GM21360 (cell line): ENCODE results near the gene CCDC149.

ENCODE experiments used
- ATAC-seq: cut with Tn5 transposase; IDR thresholded peaks from one replicate; pipeline ENCODE4 v1.9.1; 2021; ENCODE audit warnings: mild to moderate bottlenecking, moderate library complexity; ENCODE audit not compliant: unreplicated experiment

The CCDC149 gene

DNA sequence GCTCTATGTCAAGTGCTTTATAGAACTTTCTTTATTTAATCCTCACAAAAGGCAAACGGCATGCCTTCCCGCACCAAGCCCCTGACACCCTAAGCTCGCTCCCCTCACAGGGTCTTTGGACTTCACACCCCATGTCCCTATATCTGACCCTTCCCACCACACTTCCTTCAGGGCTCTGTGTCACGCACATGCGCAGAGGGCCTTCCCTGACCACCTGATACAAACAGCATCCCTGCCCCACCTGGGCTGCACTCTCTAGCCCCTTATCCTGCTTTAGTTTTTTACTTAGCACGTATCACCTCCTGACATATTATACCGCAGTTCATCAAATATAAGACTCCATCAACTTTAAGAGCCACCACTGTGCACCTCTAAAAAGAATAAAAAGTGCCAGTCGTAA lies 67.7 kb downstream of the CCDC149 start:
- ATAC-seq, result no peak

DNA sequence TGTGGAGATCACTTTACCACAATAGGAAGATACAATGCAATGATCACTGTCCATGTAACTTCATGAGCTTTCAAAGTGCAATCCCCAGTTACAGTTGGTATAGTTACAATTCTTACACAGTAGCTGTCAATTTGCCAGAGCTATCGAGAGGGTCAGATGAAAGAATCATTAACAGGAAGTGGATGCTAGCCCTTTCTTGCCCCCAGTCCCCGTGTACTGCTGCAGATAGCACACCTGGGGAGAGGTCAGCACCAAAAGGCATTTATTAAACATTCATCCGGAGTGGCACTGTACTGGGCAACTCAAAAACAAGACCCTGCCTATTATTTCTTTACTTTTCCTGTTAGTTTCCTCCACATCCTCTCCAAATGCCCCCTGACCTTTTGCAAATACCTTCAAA lies 69.7 kb downstream of the CCDC149 start:
- ATAC-seq, result no peak

DNA sequence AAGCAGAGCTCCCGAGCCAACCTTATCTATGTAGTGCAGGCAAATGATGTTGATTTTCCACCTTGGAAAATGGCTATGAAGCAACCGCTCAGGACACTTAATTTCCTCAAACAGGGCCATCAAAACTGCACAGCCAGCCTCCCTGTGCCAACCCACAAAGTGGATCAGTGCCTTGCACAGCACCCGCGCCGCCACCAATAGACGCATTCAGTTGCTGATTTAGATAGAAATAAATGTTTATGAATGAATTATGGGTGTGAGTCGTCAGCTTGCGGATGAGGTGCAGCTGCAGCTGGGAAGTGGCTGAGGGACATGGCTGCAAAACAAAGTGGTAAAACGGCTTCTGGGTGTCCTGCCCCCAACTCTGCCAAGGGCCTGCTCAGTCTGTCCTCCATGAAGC lies 70.5 kb downstream of the CCDC149 start:
- ATAC-seq, result no peak

DNA sequence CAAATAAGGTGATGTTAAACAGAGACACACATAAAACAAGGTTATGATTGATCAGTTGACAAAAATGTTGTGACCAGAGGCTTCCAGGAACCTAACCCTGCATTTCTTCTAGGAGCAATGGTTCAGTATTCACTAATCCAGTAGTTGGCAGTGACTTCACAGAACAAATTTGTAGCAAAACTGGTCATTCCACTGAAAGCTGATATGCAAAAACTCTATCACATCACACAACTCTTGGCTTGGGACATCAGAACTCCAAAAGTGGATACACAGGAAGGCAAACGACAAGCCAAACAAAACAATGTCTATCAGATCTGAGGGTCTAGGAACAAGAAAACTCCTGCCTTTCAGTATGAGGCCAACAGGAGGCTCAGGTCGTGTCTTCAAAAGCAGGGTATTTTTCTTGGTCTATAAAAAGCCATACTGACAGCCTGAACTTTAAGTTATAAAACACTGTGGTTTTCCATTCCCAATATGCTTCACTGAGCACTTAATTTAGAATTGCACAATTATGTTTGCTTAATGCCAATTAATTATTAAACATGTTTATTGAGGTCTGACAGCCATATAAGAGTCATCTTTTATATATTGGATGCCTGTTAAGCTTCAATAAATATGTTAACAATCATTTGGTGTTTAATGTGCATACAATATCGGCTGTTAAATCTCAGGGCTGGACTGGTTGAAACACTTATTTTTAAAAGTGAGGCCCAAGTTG lies 71.9 kb downstream of the CCDC149 start:
- no peak for ATAC-seq

DNA sequence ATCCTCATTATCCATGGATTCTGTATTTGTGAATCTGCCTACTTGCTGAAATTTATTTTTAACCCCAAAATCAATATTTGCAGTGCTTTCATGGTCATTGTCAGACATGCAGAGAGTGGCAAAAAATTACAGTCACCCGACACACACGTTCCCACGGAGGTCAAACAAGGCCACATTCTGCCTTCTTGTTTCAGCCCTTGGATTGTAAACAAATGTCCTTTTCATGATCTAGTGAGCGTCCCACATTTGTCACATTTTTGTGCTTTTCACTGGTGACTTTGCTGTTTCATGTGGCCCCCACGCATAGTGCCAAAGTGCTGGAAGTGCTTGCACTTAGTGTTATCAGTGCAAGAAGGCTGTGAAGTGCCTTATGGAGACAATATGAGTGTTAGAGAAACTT lies 72.5 kb downstream of the CCDC149 start:
- no peak for ATAC-seq

DNA sequence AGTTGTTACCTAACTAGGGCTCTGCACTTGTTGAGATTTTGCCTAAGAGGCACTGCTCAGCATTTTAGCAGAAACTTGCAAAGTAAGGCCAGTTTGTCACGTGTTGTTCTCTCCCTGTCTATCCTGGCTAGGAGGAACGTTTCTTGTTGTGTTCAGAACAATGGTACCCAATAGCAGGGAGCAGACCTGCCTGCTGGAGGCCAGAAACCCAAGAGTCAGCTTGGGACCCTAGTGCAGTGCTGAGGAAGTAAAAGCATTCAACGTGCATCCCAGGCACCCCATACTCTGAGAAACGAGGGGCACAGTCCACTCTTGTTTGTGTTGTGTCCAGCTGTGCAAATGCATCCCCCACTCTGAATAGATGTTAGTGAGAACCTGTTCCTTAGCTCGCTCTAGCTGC lies 75.1 kb downstream of the CCDC149 start:
- no peak for ATAC-seq

DNA sequence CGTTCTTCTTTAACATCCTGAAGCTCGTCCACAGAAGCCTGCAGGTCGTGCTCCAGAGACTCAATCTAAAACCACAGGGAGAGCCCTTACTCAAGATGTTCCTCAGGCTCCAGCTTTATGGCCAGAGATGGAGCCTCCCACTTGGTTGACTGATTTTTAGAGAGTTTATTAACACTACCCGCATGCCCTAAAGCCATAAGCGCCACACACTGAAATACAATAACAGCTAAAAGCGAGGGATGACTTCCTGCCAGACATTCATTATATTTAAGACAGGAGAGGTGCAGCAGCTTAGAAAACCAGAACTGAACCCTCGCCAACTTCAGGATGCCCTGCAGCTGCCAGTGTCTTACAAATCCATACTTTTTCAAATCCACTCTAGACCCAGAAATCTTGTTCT lies 75.5 kb downstream of the CCDC149 start:
- ATAC-seq, result no peak

DNA sequence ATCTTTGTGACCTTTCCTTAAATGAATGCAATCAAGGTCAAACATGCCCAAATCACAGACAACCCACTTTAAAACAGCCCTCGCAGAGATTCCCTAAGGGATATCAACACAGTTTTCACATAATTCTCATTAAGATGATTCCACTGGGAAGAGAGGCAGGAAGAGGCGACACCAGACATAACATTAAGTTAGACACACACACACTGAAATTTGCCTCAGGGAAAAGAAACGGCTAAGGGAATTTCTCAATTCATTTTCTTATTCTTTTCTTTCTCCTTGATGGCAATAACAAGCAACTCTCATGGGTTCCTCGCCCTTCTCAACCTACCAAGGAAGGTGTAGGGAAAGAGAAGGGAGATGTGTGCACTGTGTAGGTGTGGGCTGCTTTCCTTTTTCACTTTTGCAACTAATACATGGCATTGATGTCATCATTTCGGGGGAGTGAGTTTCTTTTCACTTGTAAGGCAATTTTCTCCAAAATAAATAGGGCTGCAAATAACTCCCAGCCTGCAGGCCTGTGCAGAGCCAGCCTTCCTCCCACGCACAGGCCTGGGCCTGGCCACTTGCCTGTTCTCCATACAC lies 76.1 kb downstream of the CCDC149 start:
- peak; percentile 64 for ATAC-seq

DNA sequence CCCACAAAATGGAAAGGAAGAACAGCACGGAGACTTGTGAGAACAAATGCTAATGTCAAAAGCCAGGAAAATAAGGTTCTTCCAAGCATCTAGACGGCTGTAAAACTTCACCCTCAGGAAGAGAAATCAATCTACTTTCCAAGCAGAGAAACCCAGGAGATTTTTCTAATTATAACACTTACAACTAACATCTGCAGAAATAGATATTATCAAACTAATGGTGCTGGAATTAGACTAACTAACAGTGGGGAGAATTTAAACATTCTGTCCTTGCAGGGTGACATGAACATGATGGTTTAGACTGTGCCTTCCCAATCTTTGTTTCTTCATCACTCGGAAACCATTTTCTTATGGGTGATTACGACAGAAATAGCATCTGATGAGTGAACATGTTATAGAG lies 77.1 kb downstream of the CCDC149 start:
- no peak for ATAC-seq

DNA sequence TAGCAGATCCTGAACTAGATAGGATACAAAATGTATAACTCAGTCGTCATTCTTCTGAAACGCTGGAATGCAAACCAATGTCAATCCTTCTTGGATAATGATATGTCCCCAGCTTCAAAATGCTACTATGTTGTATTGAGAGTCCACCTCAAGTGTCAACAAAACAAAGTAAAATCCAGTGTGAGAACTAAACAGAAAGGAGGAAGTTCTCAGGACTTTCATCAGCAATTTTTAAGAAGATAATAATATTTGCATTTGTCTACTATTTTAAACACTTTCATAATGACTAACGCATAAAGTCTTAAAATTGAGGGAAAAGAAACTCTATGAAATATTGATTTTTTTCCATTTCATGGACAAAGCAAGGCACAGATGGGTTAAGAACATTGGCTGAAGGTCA lies 81.2 kb downstream of the CCDC149 start:
- peak; percentile 49 for ATAC-seq

DNA sequence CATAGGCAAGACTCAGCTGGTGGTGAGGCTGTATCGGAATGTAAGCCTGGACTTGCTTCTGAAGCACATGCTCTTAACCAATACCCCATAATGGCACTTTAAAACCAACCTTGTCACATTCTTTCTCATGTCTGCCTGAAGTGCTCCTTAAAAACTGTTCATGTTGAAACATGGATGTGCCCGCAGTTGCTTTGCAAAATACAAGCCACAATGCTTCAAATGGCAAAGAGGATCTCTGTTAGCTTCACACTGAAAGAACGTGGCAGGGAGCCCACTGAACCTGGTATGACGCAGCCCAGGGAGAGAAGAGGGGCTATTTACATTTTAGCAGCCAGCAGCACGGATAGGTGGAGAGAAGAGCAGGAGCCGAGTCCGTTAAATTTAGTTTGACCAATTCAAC lies 88.1 kb downstream of the CCDC149 start:
- no peak for ATAC-seq

DNA sequence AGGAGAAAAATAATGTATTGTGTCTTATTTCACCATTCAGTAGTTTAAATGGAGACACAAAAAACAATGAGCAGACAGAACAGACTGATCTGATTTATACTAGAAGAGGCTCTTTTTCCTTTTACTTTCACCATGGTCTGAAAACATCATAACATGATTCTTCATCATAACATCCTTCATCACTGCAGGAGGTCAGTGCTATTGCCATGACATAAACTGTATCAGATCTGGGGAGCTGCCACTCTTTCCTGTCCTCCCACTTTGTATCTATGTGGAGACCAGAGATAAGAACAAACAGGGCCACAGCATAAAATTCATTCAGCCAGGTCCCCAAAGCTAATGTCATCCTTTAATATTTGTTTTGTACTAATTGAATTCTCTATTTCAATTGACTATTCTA lies 92.3 kb downstream of the CCDC149 start:
- no peak for ATAC-seq

DNA sequence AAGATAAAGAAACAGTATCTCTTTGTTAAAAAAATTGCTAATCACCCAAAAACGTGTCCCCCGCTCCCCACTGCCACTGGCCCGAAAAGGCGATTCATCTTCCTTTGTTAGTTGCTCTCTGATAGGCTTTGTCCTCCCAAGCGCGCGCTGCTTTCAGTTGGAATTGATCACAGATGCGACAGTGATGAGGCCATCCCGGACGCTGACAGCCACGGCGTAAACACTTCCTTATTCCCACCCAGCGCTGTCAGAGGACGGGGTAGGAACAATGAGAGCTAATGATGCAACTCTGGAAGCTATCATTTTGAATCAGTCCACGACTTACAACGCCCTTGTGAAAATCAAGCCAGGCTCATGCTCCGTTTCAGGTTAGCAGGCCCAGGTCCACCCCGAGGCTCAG lies 96.0 kb downstream of the CCDC149 start:
- no peak for ATAC-seq

DNA sequence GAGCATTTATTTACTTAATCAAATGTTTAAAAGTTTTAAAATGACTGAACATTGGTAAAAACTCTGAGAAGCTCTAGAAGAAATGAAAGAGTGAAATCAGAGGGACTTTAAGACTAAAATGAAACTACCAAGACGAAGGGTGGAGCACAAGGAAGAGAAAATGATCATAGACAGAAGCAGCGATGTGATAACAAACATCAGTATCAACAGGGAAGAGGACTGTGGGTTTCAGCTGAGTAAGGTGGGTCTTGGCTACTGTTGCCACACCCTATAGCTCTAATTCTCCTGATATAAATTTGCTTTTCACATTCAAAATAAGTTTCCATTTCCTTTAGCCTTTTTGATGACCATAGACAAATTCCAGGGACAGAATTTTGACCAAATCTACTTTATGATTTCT lies 99.1 kb downstream of the CCDC149 start:
- ATAC-seq, result no peak

DNA sequence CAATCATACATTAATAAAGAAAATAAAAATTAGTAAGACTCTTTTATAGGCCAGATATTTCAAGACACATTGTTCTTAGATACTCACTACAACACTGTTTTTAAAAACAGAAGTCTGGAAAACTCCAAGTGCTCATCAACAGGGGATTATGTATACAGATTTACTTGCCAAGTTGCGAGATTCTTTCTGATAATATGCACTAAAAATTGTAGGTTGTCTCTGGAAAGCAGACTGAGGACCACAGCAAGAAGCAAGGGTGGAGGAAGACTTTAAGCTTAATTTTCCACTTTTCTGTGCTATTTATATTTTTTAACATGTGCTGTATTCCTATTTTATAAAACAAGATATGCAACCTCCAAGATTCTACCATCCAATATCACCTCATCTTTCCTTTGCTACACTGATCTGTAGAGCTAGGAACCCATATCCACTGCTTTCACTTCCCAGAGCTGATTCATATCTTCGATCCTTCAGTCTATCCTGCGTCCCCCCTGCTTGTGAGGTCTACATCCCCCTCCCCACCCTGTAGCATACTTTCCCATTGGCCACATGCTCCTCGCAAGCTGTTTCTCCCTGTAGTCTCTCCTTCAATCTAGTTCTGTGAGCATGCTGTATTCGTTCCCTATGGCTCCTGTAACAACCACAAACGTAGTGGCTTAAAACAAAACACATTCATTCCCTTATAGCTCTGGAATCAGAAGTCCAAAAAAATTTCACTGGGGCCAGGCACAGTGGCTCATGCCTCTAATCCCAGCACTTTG lies 101.8 kb downstream of the CCDC149 start:
- no peak for ATAC-seq

DNA sequence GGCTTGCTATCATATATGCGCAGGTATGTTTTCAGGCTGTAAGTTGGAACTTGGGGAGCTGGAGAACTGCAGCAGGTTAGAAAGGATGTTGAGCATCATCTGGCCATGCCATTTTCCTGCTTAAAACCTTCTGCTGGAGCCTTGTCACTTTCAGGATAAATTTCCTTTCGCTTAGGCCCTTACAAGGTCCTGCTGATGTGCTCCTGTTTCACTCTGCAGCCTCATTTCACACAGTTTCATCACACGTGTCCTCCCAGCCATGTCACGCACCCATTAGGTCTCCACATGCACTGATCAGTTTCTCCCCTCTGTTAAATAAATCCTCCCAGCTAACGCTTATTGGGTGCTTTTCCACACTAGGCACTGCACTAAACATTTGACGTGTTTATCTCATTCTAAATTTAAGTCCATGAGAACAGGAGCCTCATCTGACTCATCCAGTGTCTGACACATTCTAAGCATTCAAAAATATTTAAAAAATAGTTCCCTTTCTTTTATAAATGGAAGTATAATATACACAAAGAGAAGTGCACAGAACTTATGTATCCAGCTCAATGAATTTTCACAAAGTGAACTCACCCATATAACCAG lies 102.9 kb downstream of the CCDC149 start:
- ATAC-seq, result no peak

DNA sequence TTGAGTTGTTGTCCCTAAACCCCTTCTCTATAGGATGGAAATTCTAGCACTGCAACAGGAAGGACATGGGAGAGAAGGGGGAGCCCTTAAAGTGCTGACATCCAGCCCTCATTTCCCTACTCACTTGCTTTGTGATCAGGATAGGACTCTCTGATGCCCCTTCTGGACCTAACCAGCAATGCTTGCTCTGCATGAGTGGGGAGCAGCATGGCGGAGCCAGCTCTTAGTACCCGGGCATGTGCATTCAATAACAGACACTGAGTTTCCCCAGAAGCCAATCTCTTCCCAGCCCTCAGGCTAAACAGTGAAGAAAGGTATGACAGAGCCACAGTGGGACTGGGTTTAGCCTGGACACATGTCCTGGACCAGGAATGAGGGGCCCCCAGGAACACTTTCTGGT lies 103.5 kb downstream of the CCDC149 start:
- no peak for ATAC-seq

DNA sequence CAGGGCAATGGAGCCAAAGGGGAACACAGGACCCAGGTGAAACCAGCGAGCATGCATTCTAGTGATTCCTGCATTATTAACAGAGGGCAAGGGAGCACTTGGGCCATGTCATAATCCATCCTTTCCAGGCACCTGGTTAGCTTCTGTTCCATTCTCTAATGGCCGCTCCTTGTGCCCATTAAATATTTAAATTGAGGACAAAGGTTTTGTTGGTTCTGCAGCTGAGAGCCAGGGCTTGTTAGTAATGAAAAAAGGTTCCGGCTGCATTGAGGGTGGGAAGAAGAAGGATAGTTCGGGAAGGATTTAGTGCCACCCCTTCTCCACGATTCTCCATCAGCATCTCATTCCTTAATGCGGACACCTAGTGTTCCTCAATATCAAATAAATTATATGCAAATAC lies 103.9 kb downstream of the CCDC149 start:
- ATAC-seq, result no peak

DNA sequence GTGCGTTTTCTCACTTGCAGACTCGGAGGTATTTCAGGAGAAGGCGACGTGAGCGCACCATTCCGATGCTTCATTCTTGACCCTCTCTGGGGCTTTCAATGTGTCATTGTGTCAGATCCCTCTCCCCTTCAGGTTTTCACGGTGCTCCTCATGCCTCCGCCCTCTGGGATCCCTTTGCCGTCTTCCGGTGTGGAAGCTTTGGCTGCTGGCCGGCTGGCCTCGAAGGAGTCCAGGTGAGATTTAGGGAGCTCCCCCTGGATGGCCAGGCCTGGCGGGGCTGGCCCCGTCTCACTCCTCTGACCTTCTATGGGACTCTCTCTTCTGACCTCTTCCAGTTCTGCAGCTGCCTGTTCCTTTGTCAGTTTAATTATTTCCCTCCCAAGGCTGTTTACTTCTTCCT lies 104.6 kb downstream of the CCDC149 start:
- ATAC-seq, result no peak

DNA sequence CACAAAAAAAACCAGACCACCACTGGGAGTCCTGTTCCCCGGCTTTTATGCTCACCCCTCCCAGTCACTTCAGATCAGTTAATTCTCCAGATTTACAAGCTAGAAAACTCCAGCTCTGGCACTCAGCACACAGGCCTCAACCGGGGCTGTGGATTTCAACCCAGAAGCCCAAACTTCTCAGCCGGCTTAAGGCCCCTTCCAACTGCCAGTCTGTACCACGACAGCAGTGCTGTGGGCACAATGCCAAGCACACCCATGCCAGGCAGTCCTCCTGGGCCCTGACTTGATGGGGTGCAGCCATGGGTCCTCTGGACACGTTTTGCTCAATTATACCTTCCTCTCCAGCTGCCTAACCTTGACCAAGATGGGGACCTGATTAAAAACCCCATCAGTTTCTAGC lies 105.2 kb downstream of the CCDC149 start:
- no peak for ATAC-seq

DNA sequence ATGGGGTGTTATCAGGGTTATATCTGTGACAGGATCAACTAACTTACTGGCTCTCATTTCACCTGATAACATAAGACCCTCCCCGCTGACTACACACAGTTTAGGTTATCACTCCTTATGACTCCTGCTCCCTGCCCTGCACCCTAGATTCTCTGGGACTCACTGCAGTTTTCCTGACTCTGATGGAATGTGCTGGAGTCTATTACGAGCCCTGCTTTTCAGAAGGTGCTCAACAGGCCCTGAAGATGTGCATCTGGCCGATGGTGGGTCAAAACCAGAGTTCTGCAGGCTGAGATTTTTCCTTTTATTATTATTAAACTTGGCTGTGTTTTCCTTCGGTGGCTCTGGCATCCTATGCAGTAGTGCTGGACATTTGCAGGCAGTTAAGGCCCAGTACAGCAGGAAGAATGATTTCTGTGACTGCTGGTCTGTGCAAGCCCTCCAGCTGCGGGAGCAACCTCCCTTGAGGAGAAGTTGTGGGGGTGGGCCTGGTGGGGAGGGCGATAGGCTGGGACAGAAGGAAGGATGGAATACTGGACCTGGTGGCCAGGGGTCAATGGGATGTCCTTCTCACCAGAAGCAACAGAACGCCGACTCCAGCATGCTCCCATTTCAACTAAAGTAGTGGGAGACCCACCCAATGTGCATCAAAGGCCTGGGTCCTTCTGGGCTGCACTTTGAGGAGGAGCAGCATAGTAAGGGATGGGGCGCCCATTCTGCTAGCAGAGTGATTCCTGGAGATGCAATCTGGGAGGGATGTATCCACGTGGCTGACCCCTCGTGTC lies 106.4 kb downstream of the CCDC149 start:
- ATAC-seq, result no peak
